Duodenal mucosa (tissue), 2 donors: ENCODE measurements around the gene CH25H.

Source experiments
- H3K27ac ChIP-seq: one replicate; pipeline ENCODE4 v1.7.0; 2013; ENCODE audit warnings: low read depth, low read length
- H3K27me3 ChIP-seq, 2 donors: one replicate each; pipeline ENCODE4 v1.7.0; 2013; ENCODE audit warnings: low read length in 2 of 2, control low read depth in 1 of 2; ENCODE audit not compliant: insufficient read depth in 2 of 2, control insufficient read depth in 1 of 2
- H3K36me3 ChIP-seq, 2 donors: one replicate each; pipeline ENCODE4 v1.7.0; 2013; ENCODE audit warnings: low read length in 2 of 2, control low read depth in 1 of 2; ENCODE audit not compliant: insufficient read depth in 2 of 2, control insufficient read depth in 1 of 2
- H3K4me1 ChIP-seq, 2 donors: one replicate each; pipeline ENCODE4 v1.7.0; 2013; ENCODE audit warnings: low read length in 2 of 2, control low read depth in 1 of 2; ENCODE audit not compliant: insufficient read depth in 2 of 2, control insufficient read depth in 1 of 2
- H3K4me3 ChIP-seq, 2 donors: one replicate each; pipeline ENCODE4 v1.7.0; 2013; ENCODE audit warnings: low read length in 2 of 2, low read depth in 1 of 2
- H3K9ac ChIP-seq, 2 donors: one replicate each; pipeline ENCODE4 v1.7.0; 2013; ENCODE audit warnings: low read length in 2 of 2, low read depth in 1 of 2
- H3K9me3 ChIP-seq, 2 donors: one replicate each; pipeline ENCODE4 v1.7.0; 2013; ENCODE audit warnings: low read length in 2 of 2, control low read depth in 1 of 2; ENCODE audit not compliant: control insufficient read depth in 1 of 2

CH25H gene

GRCh38 chr10:89233033-89233432, 25.9 kb upstream of the CH25H start:
- no peak overlapping the region for H3K27ac ChIP-seq
- H3K36me3 ChIP-seq = peaks cover 18 to 22% of the 10 kb centered on the region in 2 donors
- no peak overlapping the region for H3K4me3 ChIP-seq
- no peaks in the 10 kb centered on the region for H3K4me1 ChIP-seq
- H3K27me3 ChIP-seq = no peaks in the 10 kb centered on the region
- no peaks in the 10 kb centered on the region for H3K9me3 ChIP-seq
- H3K9ac ChIP-seq = no peak overlapping the region

GRCh38 chr10:89228962-89229361, 21.8 kb upstream of the CH25H start:
- Histone ChIP-seq H3K9me3 (no peaks in the 10 kb centered on the region), H3K9ac (no peak overlapping the region), H3K4me3 (no peak overlapping the region), H3K27me3 (no peaks in the 10 kb centered on the region), H3K36me3 (peaks cover 9 to 30% of the 10 kb centered on the region in 2 donors), H3K27ac (no peak overlapping the region), H3K4me1 (no peaks in the 10 kb centered on the region)

- no peaks in the 10 kb centered on the region for H3K9me3 ChIP-seq
- no peak overlapping the region for H3K9ac ChIP-seq
- H3K36me3 ChIP-seq = peaks cover 6 to 26% of the 10 kb centered on the region in 2 donors
- H3K27ac ChIP-seq = no peak overlapping the region
- no peaks in the 10 kb centered on the region for H3K4me1 ChIP-seq
- H3K4me3 ChIP-seq = no peak overlapping the region
- H3K27me3 ChIP-seq = no peaks in the 10 kb centered on the region
Measured at GRCh38 chr10:89228146-89228545, 21.0 kb upstream of the CH25H start.

- Histone ChIP-seq H3K27me3 (no peaks in the 10 kb centered on the region), H3K9ac (no peak overlapping the region), H3K4me3 (no peak overlapping the region), H3K9me3 (no peaks in the 10 kb centered on the region), H3K36me3 (peaks cover 7 to 28% of the 10 kb centered on the region in 2 donors), H3K27ac (no peak overlapping the region), H3K4me1 (no peaks in the 10 kb centered on the region)
Measured at GRCh38 chr10:89226891-89227290, 19.8 kb upstream of the CH25H start.

GRCh38 chr10:89224739-89225443, 17.8 kb upstream of the CH25H start:
- Histone ChIP-seq H3K9ac (no peak overlapping the region), H3K4me3 (no peak overlapping the region), H3K4me1 (no peaks in the 10 kb centered on the region), H3K27ac (no peak overlapping the region), H3K9me3 (no peaks in the 10 kb centered on the region), H3K36me3 (peaks cover 3 to 33% of the 10 kb centered on the region in 2 donors), H3K27me3 (no peaks in the 10 kb centered on the region)

GRCh38 chr10:89221919-89222318, 14.8 kb upstream of the CH25H start:
- no peak overlapping the region for H3K4me3 ChIP-seq
- H3K9ac ChIP-seq = no peak overlapping the region
- no peaks in the 10 kb centered on the region for H3K27me3 ChIP-seq
- peaks cover 3 to 27% of the 10 kb centered on the region in 2 donors for H3K36me3 ChIP-seq
- H3K9me3 ChIP-seq = no peaks in the 10 kb centered on the region
- peaks cover 5 to 6% of the 10 kb centered on the region in 2 donors for H3K4me1 ChIP-seq
- no peak overlapping the region for H3K27ac ChIP-seq

- Histone ChIP-seq H3K4me1 (peaks cover 5 to 6% of the 10 kb centered on the region in 2 donors), H3K9ac (no peak overlapping the region), H3K27ac (no peak overlapping the region), H3K27me3 (no peaks in the 10 kb centered on the region), H3K4me3 (no peak overlapping the region), H3K36me3 (peaks cover 3 to 27% of the 10 kb centered on the region in 2 donors), H3K9me3 (no peaks in the 10 kb centered on the region)
Measured at GRCh38 chr10:89219513-89220218, 12.5 kb upstream of the CH25H start.

- Histone ChIP-seq H3K4me3 (no peak overlapping the region), H3K27me3 (no peaks in the 10 kb centered on the region), H3K9ac (no peak overlapping the region), H3K4me1 (peaks cover 5 to 6% of the 10 kb centered on the region in 2 donors), H3K9me3 (no peaks in the 10 kb centered on the region), H3K36me3 (peaks cover 3 to 16% of the 10 kb centered on the region in 2 donors), H3K27ac (no peak overlapping the region)
Measured at GRCh38 chr10:89217057-89217990, 10.2 kb upstream of the CH25H start.

- Histone ChIP-seq H3K36me3 (peaks cover 0 to 12% of the 10 kb centered on the region in 2 donors), H3K27ac (no peak overlapping the region), H3K27me3 (peaks cover 0 to 3% of the 10 kb centered on the region in 2 donors), H3K4me1 (peaks cover 5 to 6% of the 10 kb centered on the region in 2 donors), H3K9ac (no peak overlapping the region), H3K9me3 (no peaks in the 10 kb centered on the region), H3K4me3 (no peak overlapping the region)
Measured at GRCh38 chr10:89216056-89216455, 8.9 kb upstream of the CH25H start.
